Measurements from ENCODE around the gene AOX1.
"Not testable (repeated sequence)": the region's sequence is repeated elsewhere in the genome, so short reads cannot be mapped to it uniquely, and the experiment has no call there.

The AOX1 gene

DNA sequence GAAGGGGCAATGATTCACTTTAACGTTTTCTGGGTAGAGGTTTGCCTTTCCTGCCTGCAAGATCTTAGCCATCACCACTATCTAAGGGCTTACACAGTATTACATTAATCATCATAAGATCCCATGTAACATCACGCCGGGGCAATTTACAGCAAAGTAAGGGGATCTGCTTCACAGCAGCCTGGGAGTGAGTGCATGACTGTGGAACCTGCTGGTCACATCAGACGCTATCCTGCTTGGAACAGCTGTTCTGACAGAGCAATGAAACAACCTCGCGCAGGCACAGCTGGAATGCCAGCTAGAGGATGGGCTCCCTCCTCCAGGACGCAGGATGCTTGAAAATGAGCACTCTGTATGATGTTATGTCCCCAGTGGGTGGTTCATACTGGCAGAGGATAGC lies 89.0 kb downstream of the AOX1 start:
- TF ChIP-seq POLR2A (IDR thresholded peaks at IDR 0.05; ENCODE audit: extremely low read depth, insufficient read length) (no peak), MYC (IDR thresholded peaks at IDR 0.05; ENCODE audit: low read depth, low read length) (no peak)
- TF ChIP-seq, protein P1, sequence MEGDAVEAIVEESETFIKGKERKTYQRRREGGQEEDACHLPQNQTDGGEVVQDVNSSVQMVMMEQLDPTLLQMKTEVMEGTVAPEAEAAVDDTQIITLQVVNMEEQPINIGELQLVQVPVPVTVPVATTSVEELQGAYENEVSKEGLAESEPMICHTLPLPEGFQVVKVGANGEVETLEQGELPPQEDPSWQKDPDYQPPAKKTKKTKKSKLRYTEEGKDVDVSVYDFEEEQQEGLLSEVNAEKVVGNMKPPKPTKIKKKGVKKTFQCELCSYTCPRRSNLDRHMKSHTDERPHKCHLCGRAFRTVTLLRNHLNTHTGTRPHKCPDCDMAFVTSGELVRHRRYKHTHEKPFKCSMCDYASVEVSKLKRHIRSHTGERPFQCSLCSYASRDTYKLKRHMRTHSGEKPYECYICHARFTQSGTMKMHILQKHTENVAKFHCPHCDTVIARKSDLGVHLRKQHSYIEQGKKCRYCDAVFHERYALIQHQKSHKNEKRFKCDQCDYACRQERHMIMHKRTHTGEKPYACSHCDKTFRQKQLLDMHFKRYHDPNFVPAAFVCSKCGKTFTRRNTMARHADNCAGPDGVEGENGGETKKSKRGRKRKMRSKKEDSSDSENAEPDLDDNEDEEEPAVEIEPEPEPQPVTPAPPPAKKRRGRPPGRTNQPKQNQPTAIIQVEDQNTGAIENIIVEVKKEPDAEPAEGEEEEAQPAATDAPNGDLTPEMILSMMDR (IDR thresholded peaks at IDR 0.05; ENCODE audit: low read depth, low read length): no peak
- TF ChIP-seq, protein P2, sequence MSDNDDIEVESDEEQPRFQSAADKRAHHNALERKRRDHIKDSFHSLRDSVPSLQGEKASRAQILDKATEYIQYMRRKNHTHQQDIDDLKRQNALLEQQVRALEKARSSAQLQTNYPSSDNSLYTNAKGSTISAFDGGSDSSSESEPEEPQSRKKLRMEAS (IDR thresholded peaks at IDR 0.05; ENCODE audit: low read depth, low read length): no peak
- DNase-seq (ENCODE audit: low read depth): no peak
- H3K4me3 ChIP-seq (ENCODE audit: low read depth, low read length): no peak overlapping the region

DNA sequence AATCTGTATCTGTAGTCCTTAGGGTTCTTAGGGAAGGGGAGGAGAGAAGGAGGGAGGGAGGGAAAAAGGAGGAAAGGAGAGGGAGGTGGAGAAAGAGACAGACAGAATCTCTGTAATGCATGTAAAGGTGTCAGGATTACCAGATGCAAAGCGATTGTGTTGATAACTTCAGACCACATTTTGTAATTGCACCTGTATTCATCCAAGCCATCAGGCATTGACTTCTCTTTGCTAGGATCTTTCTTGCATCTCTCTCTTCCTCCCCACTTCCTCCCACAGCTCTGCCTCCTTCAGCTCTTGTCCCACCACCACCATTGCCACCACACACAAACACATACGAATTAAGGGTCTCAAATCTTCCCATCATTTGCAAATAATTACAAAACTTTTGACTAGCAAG lies 91.4 kb downstream of the AOX1 start:
- DNase-seq (ENCODE audit: low read depth): no peak
- TF ChIP-seq, protein P1 (IDR thresholded peaks at IDR 0.05; ENCODE audit: low read depth, low read length): no peak
- TF ChIP-seq POLR2A (IDR thresholded peaks at IDR 0.05; ENCODE audit: extremely low read depth, insufficient read length) (no peak), MYC (IDR thresholded peaks at IDR 0.05; ENCODE audit: low read depth, low read length) (no peak)
- no peak overlapping the region for H3K4me3 ChIP-seq (ENCODE audit: low read depth, low read length)

DNA sequence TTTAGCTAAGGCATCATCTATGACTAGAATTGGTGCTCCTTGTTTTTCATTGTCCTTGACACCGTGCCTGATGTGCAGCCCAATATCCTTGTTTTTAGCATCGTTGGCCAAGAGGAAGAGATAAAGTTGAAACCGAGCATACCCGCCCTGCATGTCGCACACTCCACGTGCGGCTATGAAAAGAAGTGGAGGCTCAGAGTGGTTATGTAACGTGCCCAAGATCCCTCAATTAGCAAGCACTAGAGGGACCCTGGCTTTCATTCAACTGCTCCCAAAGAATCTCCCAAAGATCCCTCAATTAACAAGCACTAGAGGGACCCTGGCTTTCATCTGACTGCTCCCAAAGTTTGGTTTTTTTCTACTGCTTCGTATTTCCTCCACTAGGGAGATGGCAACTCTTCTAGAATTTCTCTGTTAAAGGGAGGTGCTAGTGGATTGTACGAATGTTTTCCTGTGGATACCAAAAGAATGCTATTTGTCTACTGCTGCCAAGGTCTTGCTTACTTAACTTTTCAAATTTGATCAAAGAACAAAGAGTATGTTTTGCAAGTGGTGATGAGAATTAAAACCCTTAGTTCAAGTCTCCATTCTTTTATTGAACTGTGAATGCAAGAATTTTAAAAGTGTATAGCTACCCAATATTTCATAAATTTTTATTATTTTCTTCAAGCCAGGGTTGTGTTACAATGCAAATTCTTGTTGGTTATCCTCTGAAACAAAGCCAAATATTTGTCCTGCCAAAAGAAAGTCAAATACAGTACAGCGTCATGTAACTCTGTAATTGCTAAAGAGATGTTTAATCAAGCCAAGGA lies 92.1 kb downstream of the AOX1 start:
- no peak for DNase-seq (ENCODE audit: low read depth)

DNA sequence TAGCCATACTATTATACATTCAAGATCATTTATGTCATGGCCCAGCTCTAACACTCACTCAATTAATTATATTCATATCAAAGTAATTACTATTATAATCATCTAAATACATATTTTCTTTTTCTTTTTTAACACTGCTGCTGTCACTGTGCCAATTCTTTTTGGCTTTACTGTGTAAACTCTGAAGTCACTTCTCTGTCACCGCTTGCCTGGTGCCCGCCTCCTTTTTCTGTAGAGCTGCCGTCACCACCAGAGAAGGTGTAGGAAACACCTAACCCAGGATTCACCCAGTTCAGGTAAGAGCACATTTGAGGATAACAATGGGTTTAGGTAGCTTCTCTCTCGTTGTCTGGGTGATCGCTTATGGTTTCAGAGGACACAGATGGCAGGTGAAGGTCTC lies 93.3 kb downstream of the AOX1 start:
- TF ChIP-seq, protein P1 (IDR thresholded peaks at IDR 0.05; ENCODE audit: low read depth, low read length): no peak
- no peak for DNase-seq (ENCODE audit: low read depth)
- no peak overlapping the region for H3K4me3 ChIP-seq (ENCODE audit: low read depth, low read length)

More for the DNA sequence above, 92.1 kb downstream of the AOX1 start:
- H3K4me3 ChIP-seq (ENCODE audit: low read depth, low read length): no peak overlapping the region
- TF ChIP-seq, protein P1 (IDR thresholded peaks at IDR 0.05; ENCODE audit: low read depth, low read length): no peak
- TF ChIP-seq MYC (IDR thresholded peaks at IDR 0.05; ENCODE audit: low read depth, low read length) (no peak), POLR2A (IDR thresholded peaks at IDR 0.05; ENCODE audit: extremely low read depth, insufficient read length) (no peak)
- TF ChIP-seq, protein P2 (IDR thresholded peaks at IDR 0.05; ENCODE audit: low read depth, low read length): no peak

DNA sequence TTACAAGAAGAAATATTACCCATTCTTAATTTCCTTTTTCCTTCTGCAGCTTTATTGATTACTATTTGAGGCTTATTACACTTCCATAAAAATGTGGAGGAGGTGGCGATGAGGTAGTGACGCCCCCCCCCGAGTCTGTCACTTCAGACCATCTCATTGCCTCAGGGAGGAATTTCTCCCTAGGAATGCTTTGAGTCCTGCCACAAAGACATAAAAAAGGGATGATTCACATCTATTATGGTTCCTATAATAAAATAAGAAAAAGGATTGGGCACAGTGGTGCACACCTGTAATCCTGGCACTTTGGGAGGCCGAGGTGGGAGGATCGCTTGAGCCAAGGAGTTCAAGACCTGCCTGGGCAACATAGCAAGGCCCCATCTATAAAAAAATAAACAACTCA lies 93.7 kb downstream of the AOX1 start:
- TF ChIP-seq MYC (IDR thresholded peaks at IDR 0.05; ENCODE audit: low read depth, low read length): no peak
- TF ChIP-seq, protein P2 (IDR thresholded peaks at IDR 0.05; ENCODE audit: low read depth, low read length): no peak
- no peak for TF ChIP-seq POLR2A (IDR thresholded peaks at IDR 0.05; ENCODE audit: extremely low read depth, insufficient read length)
- TF ChIP-seq, protein P1 (IDR thresholded peaks at IDR 0.05; ENCODE audit: low read depth, low read length): no peak
- no peak overlapping the region for H3K4me3 ChIP-seq (ENCODE audit: low read depth, low read length)
- DNase-seq (ENCODE audit: low read depth): no peak

DNA sequence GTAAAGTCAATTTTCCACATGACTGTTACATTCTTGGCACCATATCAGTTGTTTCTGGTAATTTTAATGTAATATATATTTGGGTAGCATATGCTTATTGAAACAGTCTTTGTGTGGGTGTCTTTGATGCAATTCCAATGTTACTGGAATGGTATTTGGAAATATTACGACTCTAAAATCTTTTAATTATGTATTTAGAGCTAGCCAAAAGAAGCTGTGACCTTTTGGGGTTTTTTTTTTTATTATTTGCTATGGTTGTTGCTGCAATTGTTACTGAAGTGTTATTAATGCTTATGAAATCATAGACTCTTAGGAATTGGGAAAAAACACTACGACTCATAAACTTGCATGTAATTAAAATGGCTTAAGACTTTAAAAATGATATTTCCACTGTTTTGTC lies 95.9 kb downstream of the AOX1 start:
- H3K4me3 ChIP-seq (ENCODE audit: low read depth, low read length): no peak overlapping the region
- no peak for DNase-seq (ENCODE audit: low read depth)
- TF ChIP-seq, protein P1 (IDR thresholded peaks at IDR 0.05; ENCODE audit: low read depth, low read length): no peak
- TF ChIP-seq POLR2A (IDR thresholded peaks at IDR 0.05; ENCODE audit: extremely low read depth, insufficient read length) (no peak), MYC (IDR thresholded peaks at IDR 0.05; ENCODE audit: low read depth, low read length) (no peak)
- TF ChIP-seq, protein P2 (IDR thresholded peaks at IDR 0.05; ENCODE audit: low read depth, low read length): no peak

DNA sequence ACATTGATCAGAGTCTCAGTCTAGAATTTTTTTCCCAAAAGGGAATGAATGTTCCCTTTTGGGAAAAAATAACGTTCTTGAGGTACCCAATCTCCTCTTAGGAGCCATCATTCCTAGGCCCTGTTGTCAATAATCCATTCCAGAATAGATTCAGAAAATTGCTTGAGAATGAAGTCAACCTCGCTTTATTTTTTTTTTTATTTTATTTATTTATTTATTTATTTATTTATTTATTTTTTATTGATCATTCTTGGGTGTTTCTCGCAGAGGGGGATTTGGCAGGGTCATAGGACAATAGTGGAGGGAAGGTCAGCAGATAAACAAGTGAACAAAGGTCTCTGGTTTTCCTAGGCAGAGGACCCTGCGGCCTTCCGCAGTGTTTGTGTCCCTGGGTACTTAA lies 96.6 kb downstream of the AOX1 start:
- DNase-seq (ENCODE audit: low read depth); H3K4me3 ChIP-seq (ENCODE audit: low read depth, low read length): not testable (repeated sequence)
